Astrocyte (in vitro differentiated cells and primary cell): ENCODE results near the gene KRTAP9-7.

Source experiments
- EZH2 ChIP-seq: IDR thresholded peaks from 2 replicates; pipeline ENCODE4 v1.6.1; 2012; ENCODE audit warnings: mild to moderate bottlenecking, low read length, inconsistent platforms; ENCODE audit not compliant: insufficient read depth
- TF ChIP-seq, protein P1 (sequence below): IDR thresholded peaks from 2 replicates; pipeline ENCODE4 v1.5.1; 2011; ENCODE audit warnings: low read depth, mild to moderate bottlenecking, inconsistent platforms, low read length, moderate library complexity; ENCODE audit not compliant: insufficient read depth

DNA sequence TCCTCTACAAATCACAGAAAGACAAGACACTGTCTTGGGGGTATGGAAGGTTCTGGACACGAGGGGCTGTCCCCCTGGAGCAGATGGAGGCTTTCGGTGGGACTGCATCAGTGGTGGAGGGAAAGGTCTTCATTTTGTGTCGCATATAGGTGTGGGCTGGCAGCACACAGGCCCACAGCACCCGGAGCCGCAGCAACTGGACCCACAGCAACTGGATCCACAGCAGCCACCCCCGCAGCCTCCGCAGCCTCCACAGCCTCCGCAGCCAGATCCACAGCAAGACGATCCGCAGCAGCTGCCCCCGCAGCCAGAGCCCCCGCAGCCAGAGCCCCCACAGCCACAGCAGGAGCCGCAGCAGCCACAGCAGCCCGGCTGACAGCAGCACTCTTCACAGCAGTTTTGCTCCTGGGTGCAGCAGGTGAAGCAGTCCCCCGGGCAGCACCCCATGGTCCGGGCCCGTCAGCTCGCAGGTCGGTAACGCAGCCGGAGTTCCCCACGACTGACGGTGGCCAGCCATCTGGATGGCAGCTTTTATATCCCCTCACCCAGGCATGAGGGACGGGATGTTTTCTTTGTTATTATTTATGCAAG lies 39.8 kb downstream of the KRTAP9-7 start, which contains the start of gene KRTAP17-1:
- TF ChIP-seq, protein P1, sequence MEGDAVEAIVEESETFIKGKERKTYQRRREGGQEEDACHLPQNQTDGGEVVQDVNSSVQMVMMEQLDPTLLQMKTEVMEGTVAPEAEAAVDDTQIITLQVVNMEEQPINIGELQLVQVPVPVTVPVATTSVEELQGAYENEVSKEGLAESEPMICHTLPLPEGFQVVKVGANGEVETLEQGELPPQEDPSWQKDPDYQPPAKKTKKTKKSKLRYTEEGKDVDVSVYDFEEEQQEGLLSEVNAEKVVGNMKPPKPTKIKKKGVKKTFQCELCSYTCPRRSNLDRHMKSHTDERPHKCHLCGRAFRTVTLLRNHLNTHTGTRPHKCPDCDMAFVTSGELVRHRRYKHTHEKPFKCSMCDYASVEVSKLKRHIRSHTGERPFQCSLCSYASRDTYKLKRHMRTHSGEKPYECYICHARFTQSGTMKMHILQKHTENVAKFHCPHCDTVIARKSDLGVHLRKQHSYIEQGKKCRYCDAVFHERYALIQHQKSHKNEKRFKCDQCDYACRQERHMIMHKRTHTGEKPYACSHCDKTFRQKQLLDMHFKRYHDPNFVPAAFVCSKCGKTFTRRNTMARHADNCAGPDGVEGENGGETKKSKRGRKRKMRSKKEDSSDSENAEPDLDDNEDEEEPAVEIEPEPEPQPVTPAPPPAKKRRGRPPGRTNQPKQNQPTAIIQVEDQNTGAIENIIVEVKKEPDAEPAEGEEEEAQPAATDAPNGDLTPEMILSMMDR: no peak
- no peak for TF ChIP-seq EZH2
